Measurements from ENCODE around the gene PDGFB.

PDGFB gene

GRCh38 chr22:39244136-39244495 is 666 bp downstream of the PDGFB start:
- peak overlapping the region; percentile 39 for H3K4me3 ChIP-seq (ENCODE audit: low read depth, low read length)
- no peak for DNase-seq (ENCODE audit: low read depth)

- peak overlapping the region; percentile 39 for H3K4me3 ChIP-seq (ENCODE audit: low read depth, low read length)
- no peak for DNase-seq (ENCODE audit: low read depth)
These were observed 1.2 kb downstream of the PDGFB start for GRCh38 chr22:39243439-39244135.

- no peak for DNase-seq (ENCODE audit: low read depth)
- peak overlapping the region; percentile 37 for H3K4me3 ChIP-seq (ENCODE audit: low read depth, low read length)
These were observed 2.0 kb downstream of the PDGFB start for GRCh38 chr22:39242595-39243438.

- DNase-seq (ENCODE audit: low read depth): no peak
- H3K4me3 ChIP-seq (ENCODE audit: low read depth, low read length): no peak overlapping the region
These were observed 2.8 kb downstream of the PDGFB start for GRCh38 chr22:39241794-39242594.

- H3K4me3 ChIP-seq (ENCODE audit: low read depth, low read length): no peak overlapping the region
These were observed 3.7 kb downstream of the PDGFB start for GRCh38 chr22:39240831-39241793.

GRCh38 chr22:39239561-39240423 is 5.0 kb downstream of the PDGFB start:
- H3K4me3 ChIP-seq (ENCODE audit: low read depth, low read length): no peak overlapping the region

More at GRCh38 chr22:39240831-39241793, 3.7 kb downstream of the PDGFB start:
- no peak for DNase-seq (ENCODE audit: low read depth)

GRCh38 chr22:39238966-39239505 is 5.7 kb downstream of the PDGFB start:
- DNase-seq (ENCODE audit: low read depth): no peak

More at GRCh38 chr22:39239561-39240423, 5.0 kb downstream of the PDGFB start:
- no peak for DNase-seq (ENCODE audit: low read depth)

GRCh38 chr22:39238561-39238960 is 6.2 kb downstream of the PDGFB start:
- no peak for DNase-seq (ENCODE audit: low read depth)
- H3K4me3 ChIP-seq (ENCODE audit: low read depth, low read length): no peak overlapping the region

More at GRCh38 chr22:39238966-39239505, 5.7 kb downstream of the PDGFB start:
- no peak overlapping the region for H3K4me3 ChIP-seq (ENCODE audit: low read depth, low read length)

GRCh38 chr22:39238101-39238466 is 6.7 kb downstream of the PDGFB start:
- no peak overlapping the region for H3K4me3 ChIP-seq (ENCODE audit: low read depth, low read length)
- DNase-seq (ENCODE audit: low read depth): no peak

GRCh38 chr22:39237318-39238100 is 7.3 kb downstream of the PDGFB start:
- no peak overlapping the region for H3K4me3 ChIP-seq (ENCODE audit: low read depth, low read length)
- DNase-seq (ENCODE audit: low read depth): no peak

- H3K4me3 ChIP-seq (ENCODE audit: low read depth, low read length): no peak overlapping the region
- no peak for DNase-seq (ENCODE audit: low read depth)
These were observed 8.2 kb downstream of the PDGFB start for GRCh38 chr22:39236321-39237317.

GRCh38 chr22:39234867-39235687 is 9.7 kb downstream of the PDGFB start:
- no peak for DNase-seq (ENCODE audit: low read depth)
- no peak overlapping the region for H3K4me3 ChIP-seq (ENCODE audit: low read depth, low read length)

- no peak overlapping the region for H3K4me3 ChIP-seq (ENCODE audit: low read depth, low read length)
- no peak for DNase-seq (ENCODE audit: low read depth)
These were observed 10.4 kb downstream of the PDGFB start for GRCh38 chr22:39234472-39234787.

GRCh38 chr22:39233710-39234471 is 10.9 kb downstream of the PDGFB start:
- no peak for DNase-seq (ENCODE audit: low read depth)
- no peak overlapping the region for H3K4me3 ChIP-seq (ENCODE audit: low read depth, low read length)

All from skeletal muscle cell (primary cell).